ENCODE results near the gene POLR1A.
A peak's percentile ranks its signal among the peaks of the same experiment; 100 is the strongest.

POLR1A gene

GRCh38 chr2:86003104-86003503 is 102.6 kb downstream of the POLR1A start:
- TF ChIP-seq CTCF (conservative IDR thresholded peaks at IDR 0.05; ENCODE audit: low read depth, low read length): no peak
- no peak for DNase-seq (ENCODE audit: low read depth)
- no peak overlapping the region for H3K4me3 ChIP-seq (ENCODE audit: low read depth, low read length)

GRCh38 chr2:86002375-86002774 is 103.3 kb downstream of the POLR1A start:
- TF ChIP-seq CTCF (conservative IDR thresholded peaks at IDR 0.05; ENCODE audit: low read depth, low read length): no peak
- H3K4me3 ChIP-seq (ENCODE audit: low read depth, low read length): no peak overlapping the region

GRCh38 chr2:86001326-86001725 is 104.4 kb downstream of the POLR1A start:
- TF ChIP-seq CTCF (conservative IDR thresholded peaks at IDR 0.05; ENCODE audit: low read depth, low read length): no peak
- H3K4me3 ChIP-seq (ENCODE audit: low read depth, low read length): no peak overlapping the region
- no peak for DNase-seq (ENCODE audit: low read depth)

More at GRCh38 chr2:86002375-86002774, 103.3 kb downstream of the POLR1A start:
- no peak for DNase-seq (ENCODE audit: low read depth)

- TF ChIP-seq CTCF (conservative IDR thresholded peaks at IDR 0.05; ENCODE audit: low read depth, low read length): no peak
- no peak for DNase-seq (ENCODE audit: low read depth)
- H3K4me3 ChIP-seq (ENCODE audit: low read depth, low read length): no peak overlapping the region
Observed at GRCh38 chr2:86000938-86001312, 104.8 kb downstream of the POLR1A start.

GRCh38 chr2:86000131-86000937 is 105.4 kb downstream of the POLR1A start:
- DNase-seq (ENCODE audit: low read depth): peak; percentile 21
- TF ChIP-seq CTCF (conservative IDR thresholded peaks at IDR 0.05; ENCODE audit: low read depth, low read length): no peak
- no peak overlapping the region for H3K4me3 ChIP-seq (ENCODE audit: low read depth, low read length)

- peak; percentile 86 for DNase-seq (ENCODE audit: low read depth)
- TF ChIP-seq CTCF (conservative IDR thresholded peaks at IDR 0.05; ENCODE audit: low read depth, low read length): no peak
- H3K4me3 ChIP-seq (ENCODE audit: low read depth, low read length): no peak overlapping the region
Observed at GRCh38 chr2:85999061-85999831, 106.4 kb downstream of the POLR1A start.
